Neural progenitor cell (in vitro differentiated cells): ENCODE results near the gene RRM1. TPM values are rescaled to one million over a fixed set of nuclear protein-coding genes. Genes with fewer than 3 reads are reported as not detected.

Experiments used
- DNase-seq: peaks from one replicate; pipeline ENCODE4 v3.0.0-alpha.2; 2016; ENCODE audit warnings: low spot score
- H2AFZ ChIP-seq: fragments of 200-600 bp; sonication (generic); replicated peaks from 2 replicates; pipeline ENCODE4 v1.6.1; 2016; ENCODE audit warnings: antibody characterized with exemption
- H3F3A ChIP-seq: fragments of 200-600 bp; sonication (generic); 2 replicates; pipeline ENCODE4 v1.6.1; 2016; ENCODE audit warnings: antibody characterized with exemption, low read depth
- H3K27ac ChIP-seq: fragments of 200-600 bp; sonication (generic); 2 replicates; pipeline ENCODE4 v1.5.1; 2016; ENCODE audit warnings: mild to moderate bottlenecking
- H3K27me3 ChIP-seq: fragments of 200-600 bp; sonication (generic); 2 replicates; pipeline ENCODE4 v1.6.1; 2016; ENCODE audit warnings: mild to moderate bottlenecking, moderate library complexity
- H3K36me3 ChIP-seq: fragments of 200-600 bp; sonication (generic); 2 replicates; pipeline ENCODE4 v1.5.1; 2016
- H3K4me1 ChIP-seq: fragments of 200-600 bp; sonication (generic); 2 replicates; pipeline ENCODE4 v1.6.1; 2016; ENCODE audit warnings: mixed run types
- H3K4me2 ChIP-seq: fragments of 200-600 bp; sonication (generic); 2 replicates; pipeline ENCODE4 v1.6.1; 2016
- H3K4me3 ChIP-seq: fragments of 200-600 bp; sonication (generic); 2 replicates; pipeline ENCODE4 v1.5.1; 2016
- H3K79me2 ChIP-seq: fragments of 200-600 bp; sonication (generic); 2 replicates; pipeline ENCODE4 v1.6.1; 2016; ENCODE audit warnings: low read depth
- H3K9ac ChIP-seq: fragments of 200-600 bp; sonication (generic); 2 replicates; pipeline ENCODE4 v1.6.1; 2016
- H3K9me3 ChIP-seq: fragments of 200-600 bp; sonication (generic); 2 replicates; pipeline ENCODE4 v1.5.1; 2016; ENCODE audit warnings: low read depth
- H4K20me1 ChIP-seq: fragments of 200-600 bp; sonication (generic); 2 replicates; pipeline ENCODE4 v1.6.1; 2016; ENCODE audit warnings: low read depth
- H3K27ac Mint-ChIP-seq: 3 replicates; pipeline ENCODE4 v1.8.0; 2021; ENCODE audit warnings: mixed read lengths
- H3K27me3 Mint-ChIP-seq: 2 replicates; pipeline ENCODE4 v1.8.0; 2022; ENCODE audit warnings: low read depth, mild to moderate bottlenecking, inconsistent platforms, moderate library complexity, mixed read lengths; ENCODE audit not compliant: insufficient read depth
- H3K36me3 Mint-ChIP-seq: 3 replicates; pipeline ENCODE4 v1.8.0; 2021; ENCODE audit warnings: mixed read lengths
- H3K4me1 Mint-ChIP-seq: 3 replicates; pipeline ENCODE4 v1.8.0; 2021; ENCODE audit warnings: mixed read lengths
- H3K4me3 Mint-ChIP-seq: 3 replicates; pipeline ENCODE4 v1.8.0; 2021; ENCODE audit warnings: mild to moderate bottlenecking, moderate library complexity, mixed read lengths
- H3K9me3 Mint-ChIP-seq: 3 replicates; pipeline ENCODE4 v1.8.0; 2020; ENCODE audit warnings: mixed read lengths
- CTCF ChIP-seq: fragments of 200-600 bp; sonication (generic); IDR thresholded peaks from 2 replicates; pipeline ENCODE4 v1.5.1; 2017; ENCODE audit warnings: antibody characterized with exemption, mild to moderate bottlenecking
- EZH2 ChIP-seq: fragments of 200-600 bp; sonication (generic); IDR thresholded peaks from 2 replicates; pipeline ENCODE4 v1.6.1; 2017; ENCODE audit warnings: antibody characterized with exemption, mild to moderate bottlenecking, moderate library complexity
- EZH2phosphoT487 ChIP-seq: fragments of 200-600 bp; sonication (generic); IDR thresholded peaks from 2 replicates; pipeline ENCODE4 v1.6.1; 2017; ENCODE audit warnings: antibody characterized with exemption
- total RNA-seq: library from RNA; depleted of rRNA; stranded (reverse); fragments of >200 nt; gene quantifications from 2 replicates; pipeline ENCODE4 v1.2.3, GENCODE V29; 2015; ENCODE audit warnings: low replicate concordance

The RRM1 gene
- total RNA-seq, 1 donor from 2014 or later: 264 TPM

- no peaks in the 10 kb centered on the region for H3K79me2 ChIP-seq
- H3K36me3 ChIP-seq: peaks cover 29% of the 10 kb centered on the region
- peaks cover 48% of the 10 kb centered on the region for H3K36me3 Mint-ChIP-seq
- H3K27ac Mint-ChIP-seq: no peak overlapping the region
- H3K4me1 Mint-ChIP-seq: no peaks in the 10 kb centered on the region
- no peaks in the 10 kb centered on the region for H3K27me3 ChIP-seq
- no peaks in the 10 kb centered on the region for H3K4me1 ChIP-seq
- no peak overlapping the region for H3K4me2 ChIP-seq
- H3K27me3 Mint-ChIP-seq: no peaks in the 10 kb centered on the region
- H3K27ac ChIP-seq: no peak overlapping the region
- TF ChIP-seq CTCF (no peak), EZH2 (no peak), EZH2phosphoT487 (no peak)
- no peak for DNase-seq
- no peaks in the 10 kb centered on the region for H3K9me3 ChIP-seq
- no peaks in the 10 kb centered on the region for H4K20me1 ChIP-seq
- H3K9me3 Mint-ChIP-seq: peaks cover 23% of the 10 kb centered on the region
- no peak overlapping the region for H2AFZ ChIP-seq
- H3K4me3 Mint-ChIP-seq: no peak overlapping the region
- no peak overlapping the region for H3K4me3 ChIP-seq
- H3K9ac ChIP-seq: no peak overlapping the region
- peaks cover 3% of the 10 kb centered on the region for H3F3A ChIP-seq
These were observed 40.2 kb downstream of the RRM1 start for GRCh38 chr11:4134806-4135205.

- Histone ChIP-seq H3K36me3 (peaks cover 44% of the 10 kb centered on the region), H3K4me1 (no peaks in the 10 kb centered on the region)
These were observed 43.9 kb downstream of the RRM1 start for GRCh38 chr11:4138497-4138896.

GRCh38 chr11:4140067-4140636 is 45.6 kb downstream of the RRM1 start:
- Histone ChIP-seq H3K4me2 (no peak overlapping the region), H2AFZ (no peak overlapping the region), H3K4me3 (no peak overlapping the region), H3K4me1 (no peaks in the 10 kb centered on the region), H4K20me1 (no peaks in the 10 kb centered on the region), H3K79me2 (no peaks in the 10 kb centered on the region), H3K9me3 (no peaks in the 10 kb centered on the region), H3K9ac (no peak overlapping the region), H3F3A (peaks cover 3% of the 10 kb centered on the region), H3K36me3 (peaks cover 40% of the 10 kb centered on the region), H3K27ac (no peak overlapping the region), H3K27me3 (no peaks in the 10 kb centered on the region)
- H3K27me3 Mint-ChIP-seq: no peaks in the 10 kb centered on the region
- no peak for DNase-seq
- peaks cover 37% of the 10 kb centered on the region for H3K9me3 Mint-ChIP-seq
- no peaks in the 10 kb centered on the region for H3K4me1 Mint-ChIP-seq
- no peak overlapping the region for H3K4me3 Mint-ChIP-seq
- TF ChIP-seq EZH2phosphoT487: no peak
- no peak for TF ChIP-seq CTCF
- no peak for TF ChIP-seq EZH2
- H3K27ac Mint-ChIP-seq: no peak overlapping the region
- peaks cover 65% of the 10 kb centered on the region for H3K36me3 Mint-ChIP-seq

More at GRCh38 chr11:4138497-4138896, 43.9 kb downstream of the RRM1 start:
- Mint-ChIP-seq H3K27me3 (no peaks in the 10 kb centered on the region), H3K36me3 (peaks cover 69% of the 10 kb centered on the region), H3K4me3 (no peak overlapping the region), H3K27ac (no peak overlapping the region), H3K9me3 (peaks cover 37% of the 10 kb centered on the region), H3K4me1 (no peaks in the 10 kb centered on the region)
- H3K9ac ChIP-seq: no peak overlapping the region
- H3K4me3 ChIP-seq: no peak overlapping the region
- H3K9me3 ChIP-seq: no peaks in the 10 kb centered on the region
- peaks cover 3% of the 10 kb centered on the region for H3F3A ChIP-seq
- H4K20me1 ChIP-seq: no peaks in the 10 kb centered on the region
- TF ChIP-seq EZH2phosphoT487 (no peak), CTCF (no peak), EZH2 (no peak)
- no peak overlapping the region for H2AFZ ChIP-seq
- no peaks in the 10 kb centered on the region for H3K27me3 ChIP-seq
- H3K79me2 ChIP-seq: no peaks in the 10 kb centered on the region
- no peak overlapping the region for H3K27ac ChIP-seq
- no peak overlapping the region for H3K4me2 ChIP-seq
- no peak for DNase-seq
